ENCODE data around the gene TCERG1L. TPM values are rescaled to one million over a fixed set of nuclear protein-coding genes. Genes with fewer than 3 reads are reported as not detected.

Gene TCERG1L
- polyA plus RNA-seq, 1 of the 3 experiments (the other 2 are of a cell fraction), result not detected

- TF ChIP-seq USF2 (IDR thresholded peaks at IDR 0.05; ENCODE audit: borderline replicate concordance, low read depth, low read length), result no peak
- no peak for TF ChIP-seq FOXM1 (IDR thresholded peaks at IDR 0.05; ENCODE audit: low read depth)
- TF ChIP-seq, protein P1, sequence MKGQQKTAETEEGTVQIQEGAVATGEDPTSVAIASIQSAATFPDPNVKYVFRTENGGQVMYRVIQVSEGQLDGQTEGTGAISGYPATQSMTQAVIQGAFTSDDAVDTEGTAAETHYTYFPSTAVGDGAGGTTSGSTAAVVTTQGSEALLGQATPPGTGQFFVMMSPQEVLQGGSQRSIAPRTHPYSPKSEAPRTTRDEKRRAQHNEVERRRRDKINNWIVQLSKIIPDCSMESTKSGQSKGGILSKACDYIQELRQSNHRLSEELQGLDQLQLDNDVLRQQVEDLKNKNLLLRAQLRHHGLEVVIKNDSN (IDR thresholded peaks at IDR 0.05; ENCODE audit: borderline replicate concordance, low read depth), result no peak
- no peak for TF ChIP-seq RXRA (IDR thresholded peaks at IDR 0.05; ENCODE audit: borderline replicate concordance, low read depth)
- no peak for TF ChIP-seq IRF3 (IDR thresholded peaks at IDR 0.05; ENCODE audit: low read depth, low read length)
- no peak for TF ChIP-seq MXI1 (IDR thresholded peaks at IDR 0.05; ENCODE audit: low read depth, low read length)
- TF ChIP-seq RAD21 (IDR thresholded peaks at IDR 0.05; ENCODE audit: low read length), result no peak
- no peak for TF ChIP-seq GABPA (IDR thresholded peaks at IDR 0.05; ENCODE audit: low read depth)
- no peak for TF ChIP-seq ELF1 (IDR thresholded peaks at IDR 0.05)
- TF ChIP-seq RFX5 (IDR thresholded peaks at IDR 0.05; ENCODE audit: low read length), result no peak
Observed at GRCh38 chr10:131159771-131160170, 151.8 kb downstream of the TCERG1L start (continued).

GRCh38 chr10:131158695-131159094 is 152.8 kb downstream of the TCERG1L start:
- ChIA-PET POLR2A (no interaction called here), CTCF (no interaction called here)
- H3K4me3 ChIP-seq (ENCODE audit: low read depth in 2 of 2, low read length in 1 of 2), result no peak overlapping the region
- no peak overlapping the region for H3K4me2 ChIP-seq
- H3K9ac ChIP-seq, result no peak overlapping the region
- H3K36me3 ChIP-seq (replicated peaks in 1 of 2; ENCODE audit: control insufficient read depth in 1 of 2, insufficient read depth in 2 of 2, low read length in 1 of 2), result no peaks in the 10 kb centered on the region
- H3K4me1 ChIP-seq (ENCODE audit: control insufficient read depth in 1 of 2, insufficient read depth in 2 of 2, low read depth in 1 of 2, low read length in 1 of 2), result peaks cover 0 to 6% of the 10 kb centered on the region in 2 experiments; a peak in 1 of 4 replicates
- H3K27ac ChIP-seq (ENCODE audit: low read depth in 2 of 2, low read length in 1 of 2), result no peak overlapping the region
- no peaks in the 10 kb centered on the region for H3K9me3 ChIP-seq
- no peaks in the 10 kb centered on the region for H3K9me2 ChIP-seq
- H3K27me3 ChIP-seq (ENCODE audit: insufficient read depth), result no peaks in the 10 kb centered on the region
- no peak for DNase-seq
- TF ChIP-seq USF2 (IDR thresholded peaks at IDR 0.05; ENCODE audit: borderline replicate concordance, low read depth, low read length) (no peak), RAD21 (IDR thresholded peaks at IDR 0.05; ENCODE audit: low read length) (no peak), IRF3 (IDR thresholded peaks at IDR 0.05; ENCODE audit: low read depth, low read length) (no peak), FOXM1 (IDR thresholded peaks at IDR 0.05; ENCODE audit: low read depth) (no peak), RCOR1 (IDR thresholded peaks at IDR 0.05; ENCODE audit: low read length) (no peak), TCF12 (IDR thresholded peaks at IDR 0.05) (no peak), ELF1 (IDR thresholded peaks at IDR 0.05) (no peak), NRF1 (IDR thresholded peaks at IDR 0.05; ENCODE audit: low read depth, low read length) (no peak), YY1 (IDR thresholded peaks at IDR 0.05; ENCODE audit: low read depth) (no peak), GABPA (IDR thresholded peaks at IDR 0.05; ENCODE audit: low read depth) (no peak), FOSL2 (IDR thresholded peaks at IDR 0.05; ENCODE audit: borderline replicate concordance, low read depth) (no peak)
- TF ChIP-seq, protein P2, sequence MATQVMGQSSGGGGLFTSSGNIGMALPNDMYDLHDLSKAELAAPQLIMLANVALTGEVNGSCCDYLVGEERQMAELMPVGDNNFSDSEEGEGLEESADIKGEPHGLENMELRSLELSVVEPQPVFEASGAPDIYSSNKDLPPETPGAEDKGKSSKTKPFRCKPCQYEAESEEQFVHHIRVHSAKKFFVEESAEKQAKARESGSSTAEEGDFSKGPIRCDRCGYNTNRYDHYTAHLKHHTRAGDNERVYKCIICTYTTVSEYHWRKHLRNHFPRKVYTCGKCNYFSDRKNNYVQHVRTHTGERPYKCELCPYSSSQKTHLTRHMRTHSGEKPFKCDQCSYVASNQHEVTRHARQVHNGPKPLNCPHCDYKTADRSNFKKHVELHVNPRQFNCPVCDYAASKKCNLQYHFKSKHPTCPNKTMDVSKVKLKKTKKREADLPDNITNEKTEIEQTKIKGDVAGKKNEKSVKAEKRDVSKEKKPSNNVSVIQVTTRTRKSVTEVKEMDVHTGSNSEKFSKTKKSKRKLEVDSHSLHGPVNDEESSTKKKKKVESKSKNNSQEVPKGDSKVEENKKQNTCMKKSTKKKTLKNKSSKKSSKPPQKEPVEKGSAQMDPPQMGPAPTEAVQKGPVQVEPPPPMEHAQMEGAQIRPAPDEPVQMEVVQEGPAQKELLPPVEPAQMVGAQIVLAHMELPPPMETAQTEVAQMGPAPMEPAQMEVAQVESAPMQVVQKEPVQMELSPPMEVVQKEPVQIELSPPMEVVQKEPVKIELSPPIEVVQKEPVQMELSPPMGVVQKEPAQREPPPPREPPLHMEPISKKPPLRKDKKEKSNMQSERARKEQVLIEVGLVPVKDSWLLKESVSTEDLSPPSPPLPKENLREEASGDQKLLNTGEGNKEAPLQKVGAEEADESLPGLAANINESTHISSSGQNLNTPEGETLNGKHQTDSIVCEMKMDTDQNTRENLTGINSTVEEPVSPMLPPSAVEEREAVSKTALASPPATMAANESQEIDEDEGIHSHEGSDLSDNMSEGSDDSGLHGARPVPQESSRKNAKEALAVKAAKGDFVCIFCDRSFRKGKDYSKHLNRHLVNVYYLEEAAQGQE (IDR thresholded peaks at IDR 0.05; ENCODE audit: low read depth, low read length), result no peak
- TF ChIP-seq, protein P3, sequence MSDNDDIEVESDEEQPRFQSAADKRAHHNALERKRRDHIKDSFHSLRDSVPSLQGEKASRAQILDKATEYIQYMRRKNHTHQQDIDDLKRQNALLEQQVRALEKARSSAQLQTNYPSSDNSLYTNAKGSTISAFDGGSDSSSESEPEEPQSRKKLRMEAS (IDR thresholded peaks at IDR 0.05; ENCODE audit: low read depth), result no peak
- no peaks in the 10 kb centered on the region for H3K79me2 ChIP-seq (ENCODE audit: insufficient read depth)
- no peaks in the 10 kb centered on the region for H3F3A ChIP-seq (replicated peaks; ENCODE audit: insufficient read depth)
- WGBS (ENCODE audit: low lambda C conversion rate), result 63% methylated on average over 9 of the region's 17 CpGs
- H2AFZ ChIP-seq (ENCODE audit: low read depth), result no peak overlapping the region
- H4K20me1 ChIP-seq (ENCODE audit: insufficient read depth), result no peaks in the 10 kb centered on the region
